Activated CD4-positive, alpha-beta T cell treated with anti-CD3 and anti-CD28 coated beads, Interleukin-2, amount 50 U/mL, for 24 hours (primary cell): ENCODE results near the gene CAMKMT.
"Not testable (repeated sequence)": the region's sequence is repeated elsewhere in the genome, so short reads cannot be mapped to it uniquely, and the experiment has no call there.

ENCODE experiments used
- DNase-seq, 2 donors: peaks; one replicate each; pipeline ENCODE4 v3.0.0-alpha.2; 2020; ENCODE audit warnings: low read depth in 1 of 2, low spot score in 1 of 2

CAMKMT gene

GRCh38 chr2:44580875-44581515, 219.2 kb downstream of the CAMKMT start:
- no peak for DNase-seq

GRCh38 chr2:44582363-44583008, 220.7 kb downstream of the CAMKMT start:
- no peak for DNase-seq

GRCh38 chr2:44595615-44596014, 233.9 kb downstream of the CAMKMT start:
- not testable (repeated sequence) for DNase-seq

GRCh38 chr2:44596537-44597320, 235.0 kb downstream of the CAMKMT start:
- no peak for DNase-seq

GRCh38 chr2:44598330-44599119, 236.8 kb downstream of the CAMKMT start:
- no peak for DNase-seq

GRCh38 chr2:44599130-44599529, 237.4 kb downstream of the CAMKMT start:
- DNase-seq: no peak

GRCh38 chr2:44602446-44602845, 240.7 kb downstream of the CAMKMT start:
- no peak for DNase-seq

GRCh38 chr2:44605511-44605910, 243.8 kb downstream of the CAMKMT start:
- no peak for DNase-seq

GRCh38 chr2:44612276-44612675, 250.5 kb downstream of the CAMKMT start:
- no peak for DNase-seq

GRCh38 chr2:44614940-44615339, 253.2 kb downstream of the CAMKMT start:
- no peak for DNase-seq

- DNase-seq: no peak
These were observed 254.3 kb downstream of the CAMKMT start for GRCh38 chr2:44615950-44616518.

- DNase-seq: peak in 1 of 2 donors; percentile 10
These were observed 255.0 kb downstream of the CAMKMT start for GRCh38 chr2:44616667-44617155.

- DNase-seq: no peak
These were observed 256.7 kb downstream of the CAMKMT start for GRCh38 chr2:44618251-44619023.

GRCh38 chr2:44620189-44620990, 258.6 kb downstream of the CAMKMT start:
- DNase-seq: no peak

GRCh38 chr2:44623622-44624351, 262.0 kb downstream of the CAMKMT start:
- DNase-seq: no peak

GRCh38 chr2:44628297-44628696, 266.6 kb downstream of the CAMKMT start:
- DNase-seq: no peak

GRCh38 chr2:44632931-44633689, 271.4 kb downstream of the CAMKMT start:
- no peak for DNase-seq

GRCh38 chr2:44635725-44636124, 274.0 kb downstream of the CAMKMT start:
- DNase-seq: no peak
